ENCODE data around the gene GLP2R.

Gene GLP2R

DNA sequence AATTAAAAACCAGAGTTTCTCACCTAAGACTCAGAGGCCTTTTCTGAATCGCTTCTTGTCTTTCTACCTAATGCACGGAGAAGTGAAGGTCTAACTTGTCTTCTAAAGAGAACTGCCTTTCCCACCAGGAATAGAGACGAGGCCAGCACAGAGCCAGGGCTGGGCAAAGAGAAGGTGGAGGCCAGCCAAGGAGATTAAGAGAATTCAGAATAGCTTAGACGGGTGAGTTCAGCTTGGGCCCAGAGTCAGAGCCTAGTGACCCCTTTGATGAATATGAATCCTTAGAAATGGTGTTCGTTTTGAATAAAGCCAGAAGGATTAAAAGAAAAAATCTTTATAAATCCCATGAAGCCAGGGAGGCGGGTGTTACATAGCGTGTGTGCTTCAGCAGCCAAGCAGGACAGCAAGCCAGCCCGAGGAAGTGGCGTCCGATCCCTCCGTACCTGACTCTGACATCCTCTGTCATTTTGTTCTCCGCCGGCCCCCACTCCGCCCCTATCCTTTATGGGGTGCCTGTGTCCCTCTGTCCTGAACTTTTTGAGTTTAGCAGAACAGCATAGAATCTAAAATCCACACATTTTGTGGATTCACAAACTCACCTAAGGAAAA is 11.3 kb upstream of the GLP2R start:
- no peak for DNase-seq

DNA sequence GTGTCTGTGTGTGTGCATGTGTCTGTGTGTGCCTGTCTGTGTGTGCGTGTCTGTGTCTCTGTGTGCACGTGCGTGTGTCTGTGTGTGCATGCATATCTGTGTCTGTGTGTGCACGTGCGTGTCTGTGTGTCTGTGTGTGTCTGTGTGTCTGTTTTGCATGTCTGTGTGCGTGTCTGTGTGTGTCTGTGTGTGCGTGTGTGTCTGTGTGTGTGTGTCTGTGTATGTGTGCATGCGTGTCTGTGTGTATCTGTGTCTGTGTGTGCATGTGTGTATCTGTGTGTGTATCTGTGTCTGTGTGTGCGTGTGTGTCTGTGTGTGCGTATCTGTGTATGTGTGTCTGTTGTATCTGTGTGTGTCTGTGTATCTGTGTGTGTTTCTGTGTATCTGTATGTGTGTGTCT is 9.3 kb upstream of the GLP2R start:
- DNase-seq, result no peak

- DNase-seq, result no peak
These were observed 8.6 kb upstream of the GLP2R start for GRCh38 chr17:9817086-9817485.

DNA sequence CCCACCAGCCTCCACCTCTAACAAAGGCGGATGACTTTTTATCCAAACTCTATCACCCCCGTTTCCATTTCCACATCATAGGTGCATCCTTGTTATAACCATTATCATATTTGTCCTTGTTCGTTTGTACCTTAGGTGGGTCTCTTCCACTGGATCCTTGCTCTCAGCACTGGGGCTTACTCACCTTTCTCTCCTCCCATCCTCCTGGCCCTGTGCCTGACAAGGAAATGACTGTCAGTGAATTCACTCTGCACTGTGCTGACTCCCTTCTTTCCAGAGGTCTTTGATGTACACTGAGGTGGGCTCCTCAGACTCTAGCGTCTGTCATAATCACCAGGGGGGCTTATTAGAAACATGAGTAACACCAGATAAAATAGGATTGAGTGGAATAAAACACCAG is 7.0 kb upstream of the GLP2R start:
- DNase-seq, result no peak

DNA sequence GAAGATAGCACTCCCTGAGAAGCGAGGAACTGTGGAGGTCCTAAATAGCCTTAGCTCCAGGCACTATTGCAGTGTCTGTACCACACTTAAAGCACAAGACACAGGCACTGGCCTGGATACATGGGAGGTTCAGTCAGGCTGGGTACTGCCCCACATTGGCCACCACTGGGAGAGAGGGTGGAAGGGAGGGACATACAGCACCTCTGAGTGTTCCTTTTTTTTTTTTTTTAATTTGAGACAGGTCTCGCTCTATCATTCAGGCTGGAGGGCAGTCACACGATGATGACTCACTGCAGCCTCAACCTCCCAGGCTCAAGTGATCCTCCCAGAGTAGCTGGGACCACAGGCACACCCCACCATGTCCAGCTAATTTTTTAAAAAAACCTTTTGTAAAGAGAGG is 5.3 kb upstream of the GLP2R start:
- DNase-seq, result no peak

DNA sequence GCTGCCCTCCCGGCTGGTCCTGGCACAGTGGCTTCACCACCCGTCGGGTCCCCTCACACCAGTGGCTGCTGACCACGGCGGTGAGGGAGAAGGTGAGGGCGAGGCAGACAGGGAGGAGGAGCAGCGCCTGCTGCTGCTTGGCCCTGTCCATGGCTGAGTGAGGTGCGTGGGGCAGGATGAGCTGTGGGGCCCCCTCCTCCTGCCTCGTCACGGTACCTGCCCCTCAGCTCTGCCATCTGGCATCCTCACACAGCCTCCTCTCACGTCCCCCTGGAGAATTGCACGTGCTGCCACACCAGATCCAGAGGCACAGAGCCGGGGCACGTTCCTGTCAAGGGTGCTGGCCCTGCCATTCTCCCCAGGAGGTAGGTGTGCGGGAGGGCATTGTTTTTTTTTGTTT is 3.8 kb upstream of the GLP2R start, which contains the start of gene GSG1L2:
TSS of gene GSG1L2 (minus strand) at position 159 of the 400 bp plus-strand sequence. CDS start at position 151, 8 bp downstream.
- DNase-seq, result no peak

DNA sequence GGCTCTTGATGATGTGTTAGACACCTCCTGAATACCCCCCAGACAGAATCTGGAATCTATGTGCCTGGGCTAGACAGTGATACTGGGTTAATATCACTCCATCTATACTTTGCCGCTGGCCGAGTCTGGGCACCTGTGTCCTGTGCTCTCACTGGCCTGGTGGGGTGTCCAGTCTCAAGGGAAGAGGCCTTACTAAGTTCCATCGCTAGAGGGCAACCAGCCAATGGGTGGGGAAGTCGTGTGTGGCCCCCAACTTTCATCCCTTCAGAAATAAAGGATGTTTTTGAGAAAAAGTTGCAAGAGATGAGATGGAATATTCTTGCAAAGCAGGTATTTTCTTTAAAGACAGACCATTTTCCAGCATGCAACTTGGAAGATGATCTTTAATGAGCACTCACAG is 1.6 kb upstream of the GLP2R start:
- DNase-seq, result no peak

DNA sequence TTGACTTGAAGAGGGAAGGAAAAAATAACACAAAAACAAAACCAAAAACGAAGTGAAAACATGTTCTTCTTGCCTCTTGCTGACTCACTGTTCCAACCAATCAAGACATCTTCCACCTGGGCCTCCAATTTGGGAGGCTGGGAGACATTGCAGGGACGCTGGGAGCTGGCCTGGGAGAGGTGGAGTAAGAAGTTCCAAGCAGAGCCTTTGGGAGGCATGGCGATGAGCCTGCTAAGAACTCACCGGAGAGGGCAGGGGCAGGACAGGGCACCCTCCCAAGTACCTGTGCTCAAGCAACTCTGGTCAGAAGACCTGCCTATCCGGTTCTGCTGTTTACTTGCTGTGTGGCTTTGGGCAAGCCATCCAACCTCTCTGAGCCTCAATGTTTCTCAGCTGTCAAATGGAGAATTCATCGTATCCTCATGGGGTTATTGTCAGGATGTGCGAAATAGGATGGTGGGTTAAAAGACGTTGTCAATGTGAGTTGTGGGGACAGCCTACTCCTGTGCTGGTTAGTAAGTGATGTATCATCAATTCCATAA is 856 bp upstream of the GLP2R start:
- DNase-seq, result no peak

- no peak for DNase-seq
These were observed 2.9 kb downstream of the GLP2R start for GRCh38 chr17:9828296-9829295.

- DNase-seq, result no peak
These were observed 3.6 kb downstream of the GLP2R start for GRCh38 chr17:9829343-9829742.

DNA sequence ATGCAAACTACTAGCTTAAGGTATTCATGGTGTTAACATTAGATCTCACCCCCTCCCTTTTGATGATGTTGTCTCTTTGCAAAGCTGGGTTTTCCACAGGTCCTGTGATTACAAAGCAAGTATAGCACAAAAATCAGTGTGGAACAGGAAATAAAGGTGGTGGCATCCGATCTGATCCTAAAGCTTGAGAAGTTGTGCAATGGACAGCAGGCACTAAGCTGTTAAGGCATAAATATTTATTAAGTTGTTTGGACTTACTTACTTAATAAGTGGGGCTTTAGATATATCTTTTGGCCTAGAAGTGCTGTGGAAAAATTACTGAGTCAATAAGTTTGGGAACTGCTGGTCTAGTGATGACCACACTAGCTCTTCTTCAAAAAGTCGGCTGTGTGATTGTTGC is 5.0 kb downstream of the GLP2R start:
- DNase-seq, result no peak

DNA sequence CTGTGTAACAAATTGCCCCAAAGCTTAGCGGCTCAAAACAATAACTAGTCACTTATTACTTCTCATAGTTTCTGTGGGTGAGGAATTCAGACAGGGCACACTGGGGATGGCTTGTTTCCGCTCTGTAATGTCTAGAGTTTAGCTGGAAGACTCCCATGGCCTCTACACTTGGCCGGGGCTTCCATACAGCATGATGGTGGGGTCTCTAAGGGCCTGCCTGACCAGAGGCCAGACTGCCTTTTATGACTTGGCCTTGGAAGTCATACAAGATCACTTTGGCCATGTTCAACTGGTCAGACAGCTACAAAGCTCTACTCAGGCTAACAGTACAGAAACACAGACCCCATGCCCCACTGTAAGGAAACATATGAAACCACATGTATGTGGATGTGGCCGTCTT is 8.2 kb downstream of the GLP2R start:
- DNase-seq, result no peak

- no peak for DNase-seq
These were observed 12.1 kb downstream of the GLP2R start for GRCh38 chr17:9837551-9838471.

DNA sequence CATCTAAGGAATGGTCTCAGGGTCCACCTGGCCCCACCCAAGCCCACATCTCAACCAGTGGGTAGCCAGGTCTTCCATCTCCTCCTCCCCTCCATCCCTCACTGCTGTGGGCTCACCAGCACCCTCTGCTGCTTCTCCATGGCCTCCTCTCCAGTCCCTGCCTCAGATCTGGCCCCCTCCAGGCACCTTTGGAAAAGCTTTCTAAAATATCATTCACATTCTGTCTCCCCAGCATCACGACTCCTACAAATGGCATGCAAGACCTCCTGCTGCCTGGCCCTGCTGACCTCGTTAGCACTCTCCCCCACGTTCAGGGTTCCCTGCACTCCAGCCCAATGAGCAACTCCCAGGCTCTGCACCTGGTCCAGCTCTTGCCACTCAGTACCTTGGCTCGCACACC is 13.7 kb downstream of the GLP2R start:
- no peak for DNase-seq

DNA sequence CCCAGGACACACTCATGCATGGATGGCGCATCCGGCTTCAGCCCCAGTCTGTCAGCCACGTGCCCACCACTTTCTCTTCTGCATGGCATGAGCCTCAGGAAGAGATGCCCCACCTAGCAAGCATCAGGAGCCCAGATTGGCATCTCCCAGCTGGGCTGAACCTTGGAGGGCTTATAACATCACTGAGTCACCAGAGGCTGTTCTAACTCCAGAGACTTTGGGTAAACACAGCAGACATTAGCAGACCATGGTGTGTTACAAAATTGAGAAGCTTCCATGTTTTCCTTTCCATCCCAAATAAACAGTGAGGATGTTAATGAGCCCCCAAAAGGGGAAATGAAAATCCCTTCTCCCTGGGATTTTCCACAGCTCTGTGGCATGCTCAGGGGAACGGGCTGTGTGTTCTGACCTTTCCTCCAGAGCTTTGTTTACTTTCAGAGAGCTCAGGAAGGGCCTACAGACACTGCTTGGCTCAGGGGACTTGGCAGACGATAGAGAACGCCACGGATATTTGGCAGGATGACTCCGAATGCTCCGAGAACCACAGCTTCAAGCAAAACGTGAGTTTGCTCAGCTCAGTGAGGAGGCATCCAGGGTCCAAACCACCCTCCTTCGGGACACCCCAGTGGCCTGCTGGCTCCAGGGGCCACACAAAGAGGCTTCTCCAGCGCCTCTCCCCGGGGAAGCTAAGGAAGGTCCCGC is 16.5 kb downstream of the GLP2R start:
- DNase-seq, result no peak

DNA sequence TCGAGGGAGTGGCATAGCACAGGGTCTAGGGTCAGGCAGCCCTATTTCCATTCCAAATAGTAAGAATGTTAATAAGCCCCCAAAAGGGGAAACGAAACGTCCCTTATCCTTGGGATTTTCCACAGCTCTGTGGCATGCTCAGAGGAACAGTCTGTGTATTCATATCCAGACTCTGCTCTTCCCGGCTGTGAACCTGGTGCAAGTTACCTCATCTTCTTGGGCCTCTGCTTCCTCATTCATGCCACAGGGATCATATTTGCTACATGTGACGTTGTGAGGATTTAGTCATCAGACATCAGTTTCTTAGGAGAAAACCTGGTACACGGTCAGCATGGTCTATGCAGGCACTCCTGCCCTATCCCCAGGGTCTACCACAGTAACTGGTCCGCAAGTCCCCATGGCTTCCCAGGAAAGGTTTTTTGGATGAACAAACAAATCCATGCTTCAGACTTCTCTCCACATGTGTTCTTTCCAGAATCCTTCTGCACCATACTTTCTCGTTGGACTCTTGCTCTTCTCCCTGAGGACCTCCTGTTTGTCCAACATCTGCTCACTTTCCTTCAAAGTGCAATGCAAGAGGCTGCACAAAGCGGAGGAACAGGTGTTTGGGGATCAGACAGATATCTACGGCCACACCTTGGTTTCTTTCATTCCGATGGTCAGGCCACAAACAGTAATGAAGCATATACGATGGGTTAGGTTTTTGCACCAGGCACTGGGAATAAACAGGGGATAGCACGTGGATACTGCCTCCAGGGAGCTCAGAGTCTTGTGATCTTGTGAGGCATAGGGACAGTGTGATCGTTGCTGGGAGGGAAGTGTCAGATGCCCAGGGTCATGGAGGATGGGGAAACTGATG is 17.7 kb downstream of the GLP2R start:
- no peak for DNase-seq

DNA sequence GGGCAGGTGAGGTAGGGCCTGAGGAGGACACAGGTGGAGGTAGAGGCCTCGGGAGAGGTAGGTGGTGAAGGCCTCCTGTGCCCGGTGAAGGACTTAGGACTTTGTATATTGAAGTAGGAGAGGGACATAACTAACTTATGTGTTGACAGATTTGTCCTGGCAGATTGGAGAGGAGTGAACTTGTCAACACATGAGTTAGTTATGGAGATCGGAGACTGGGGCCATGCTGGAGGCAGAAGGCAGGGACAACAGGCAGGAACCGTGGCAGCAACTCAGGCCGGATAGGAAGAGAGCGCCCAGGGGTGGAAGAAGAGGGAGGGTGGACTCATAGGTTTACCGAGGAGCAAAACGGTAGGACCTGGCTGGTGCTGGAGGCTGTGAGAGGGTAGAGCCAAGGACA is 18.4 kb downstream of the GLP2R start:
- DNase-seq, result no peak

DNA sequence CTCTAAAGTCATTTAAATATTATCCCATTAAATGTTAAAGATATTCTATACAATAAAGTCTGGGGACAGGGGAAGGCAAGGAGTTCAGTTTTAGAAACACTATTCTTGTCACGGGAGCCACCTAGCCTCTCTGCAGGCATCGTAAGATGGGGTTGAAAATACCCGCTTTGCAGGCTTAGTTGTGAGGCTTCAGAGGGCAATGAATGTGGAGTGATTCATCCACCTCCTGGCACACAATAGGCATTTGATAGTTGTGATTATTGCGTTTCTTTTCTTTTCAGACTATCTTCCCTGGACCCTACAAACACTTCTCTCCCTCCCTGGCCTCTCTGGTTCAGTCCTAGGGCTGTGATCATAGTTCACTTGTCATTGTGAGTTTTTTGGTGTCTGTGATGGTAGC is 19.6 kb downstream of the GLP2R start:
- DNase-seq, result no peak

GRCh38 chr17:9850151-9850550 is 24.4 kb downstream of the GLP2R start:
- DNase-seq, result no peak

DNA sequence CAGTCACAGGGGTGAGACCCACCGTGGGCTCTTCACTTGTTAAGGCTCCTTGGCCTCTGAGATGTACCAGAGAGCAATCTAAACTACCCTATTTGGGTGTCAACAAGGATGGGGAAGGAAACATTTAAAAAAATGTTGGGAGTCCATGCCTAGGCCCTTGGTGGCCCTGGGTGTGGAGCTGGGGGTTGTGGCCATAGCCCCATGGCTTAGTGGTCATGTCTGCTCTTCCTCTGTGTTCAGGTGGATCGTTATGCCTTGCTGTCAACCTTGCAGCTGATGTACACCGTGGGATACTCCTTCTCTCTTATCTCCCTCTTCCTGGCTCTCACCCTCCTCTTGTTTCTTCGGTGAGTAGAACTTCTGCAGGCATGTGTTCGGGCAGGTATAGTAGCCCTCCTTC is 28.5 kb downstream of the GLP2R start:
- no peak for DNase-seq

GRCh38 chr17:9855036-9855435 is 29.3 kb downstream of the GLP2R start:
- DNase-seq, result no peak

Measured in activated CD8-positive, alpha-beta memory T cell treated with anti-CD3 and anti-CD28 coated beads, Interleukin-2, amount 50 U/mL, for 48 hours (primary cell).